Kidney epithelial cell (primary cell): ENCODE measurements around the gene KCNMB2. TPM values are rescaled to one million over a fixed set of nuclear protein-coding genes. Genes with fewer than 3 reads are reported as not detected.
A peak's percentile ranks its signal among the peaks of the same experiment; 100 is the strongest.

ENCODE experiments used
- DNase-seq: peaks from one replicate; pipeline ENCODE4 v3.0.0-alpha.2; 2010; ENCODE audit warnings: low read depth
- H3K27me3 ChIP-seq: 2 replicates; pipeline ENCODE4 v1.6.0; 2011; ENCODE audit warnings: low read length; ENCODE audit not compliant: control insufficient read depth, insufficient read depth
- H3K36me3 ChIP-seq: 2 replicates; pipeline ENCODE4 v1.5.1; 2011; ENCODE audit warnings: low read length; ENCODE audit not compliant: control insufficient read depth, insufficient read depth
- H3K4me3 ChIP-seq: 2 replicates; pipeline ENCODE4 v1.5.1; 2011; ENCODE audit warnings: low read depth, mild to moderate bottlenecking, control low read depth, low read length
- CTCF ChIP-seq: IDR thresholded peaks from 2 replicates; pipeline ENCODE4 v1.5.1; 2011; ENCODE audit warnings: mild to moderate bottlenecking, moderate library complexity, low read length, control low read depth, inconsistent platforms; ENCODE audit not compliant: insufficient read depth, poor library complexity, severe bottlenecking
- total RNA-seq: library from RNA; depleted of rRNA; stranded (reverse); fragments of >200 nt; gene quantifications from 2 replicates; pipeline ENCODE4 v1.2.3, GENCODE V29; 2015

The KCNMB2 gene
- total RNA-seq, 1 donor from 2014 or later: 3.6 TPM

- no peak for TF ChIP-seq CTCF
- Histone ChIP-seq H3K27me3 (no peaks in the 10 kb centered on the region), H3K36me3 (no peaks in the 10 kb centered on the region), H3K4me3 (no peak overlapping the region)
- no peak for DNase-seq
Observed at GRCh38 chr3:178665747-178666146, 129.5 kb downstream of the KCNMB2 start.

GRCh38 chr3:178669022-178669601, 132.9 kb downstream of the KCNMB2 start:
- TF ChIP-seq CTCF: no peak
- no peak for DNase-seq
- Histone ChIP-seq H3K36me3 (no peaks in the 10 kb centered on the region), H3K27me3 (no peaks in the 10 kb centered on the region), H3K4me3 (no peak overlapping the region)

- H3K4me3 ChIP-seq: no peak overlapping the region
- no peak for TF ChIP-seq CTCF
- H3K27me3 ChIP-seq: no peaks in the 10 kb centered on the region
- DNase-seq: no peak
- no peaks in the 10 kb centered on the region for H3K36me3 ChIP-seq
Observed at GRCh38 chr3:178669758-178670157, 133.5 kb downstream of the KCNMB2 start.

- no peak for DNase-seq
- no peak overlapping the region for H3K4me3 ChIP-seq
- no peaks in the 10 kb centered on the region for H3K36me3 ChIP-seq
- H3K27me3 ChIP-seq: no peaks in the 10 kb centered on the region
- TF ChIP-seq CTCF: no peak
Observed at GRCh38 chr3:178671377-178671776, 135.1 kb downstream of the KCNMB2 start.

- peak; percentile 25 for DNase-seq
- no peak for TF ChIP-seq CTCF
- no peaks in the 10 kb centered on the region for H3K36me3 ChIP-seq
- H3K4me3 ChIP-seq: no peak overlapping the region
- H3K27me3 ChIP-seq: no peaks in the 10 kb centered on the region
Observed at GRCh38 chr3:178671791-178672190, 135.6 kb downstream of the KCNMB2 start.

- no peak for TF ChIP-seq CTCF
- DNase-seq: no peak
- Histone ChIP-seq H3K4me3 (no peak overlapping the region), H3K36me3 (no peaks in the 10 kb centered on the region), H3K27me3 (no peaks in the 10 kb centered on the region)
Observed at GRCh38 chr3:178672275-178672674, 136.0 kb downstream of the KCNMB2 start.
